VCaP (cell line): ENCODE measurements around the gene COX15.

Source experiments
- H3K27ac ChIP-seq: fragments of 450-650 bp; 2 replicates; pipeline ENCODE4 v1.5.1; 2017
- TF ChIP-seq, protein P1 (sequence below): fragments of 450-650 bp; conservative IDR thresholded peaks from 2 replicates; pipeline ENCODE4 v1.5.1; 2017; ENCODE audit warnings: mild to moderate bottlenecking, moderate library complexity

Gene COX15

DNA sequence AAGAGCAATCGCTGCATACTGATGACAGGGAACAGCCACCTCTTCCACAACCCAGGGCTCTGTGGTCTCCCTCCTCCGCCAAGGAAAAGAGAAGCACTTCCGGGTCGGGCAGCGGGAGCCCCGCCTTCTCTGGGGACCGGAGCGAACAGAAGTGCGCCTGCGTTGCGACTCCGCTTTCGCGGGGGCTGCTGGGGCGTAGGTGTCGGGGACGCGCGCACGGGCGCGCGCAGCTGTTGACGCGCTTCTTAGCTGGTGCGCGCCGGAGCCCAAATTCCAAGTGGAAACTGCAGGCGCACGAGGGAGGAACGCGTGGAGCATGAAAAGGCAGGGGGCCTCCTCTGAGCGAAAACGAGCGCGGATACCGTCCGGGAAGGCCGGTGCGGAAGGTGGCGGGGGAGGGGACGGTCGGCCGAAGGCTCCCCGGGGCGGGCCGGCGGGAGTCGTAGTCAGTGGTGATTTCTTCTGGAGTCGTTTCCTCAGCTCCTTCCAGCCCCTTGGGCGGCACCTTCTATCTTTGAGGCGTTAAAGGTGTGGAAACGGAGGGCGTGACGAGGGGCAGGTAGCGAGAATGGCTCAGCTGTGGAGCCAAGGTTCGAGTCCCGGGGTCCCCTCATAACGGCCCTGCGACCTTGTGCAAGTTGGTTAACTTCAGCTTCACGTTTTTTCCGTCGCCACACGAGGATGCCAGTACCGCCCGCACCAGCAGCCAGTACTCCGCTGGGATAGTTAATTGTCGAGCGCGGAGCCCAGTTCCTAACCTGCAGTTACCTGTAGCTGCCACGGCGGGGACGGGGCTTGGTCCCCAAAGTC, at the start of gene COX15, which contains the start of gene CUTC:
TSS of gene COX15 (minus strand) at position 95 of the 810 bp plus-strand sequence. CDS start at position 17, 78 bp downstream.
TSS of gene CUTC (plus strand) at position 202 of the 810 bp plus-strand sequence. CDS start at position 317, 115 bp downstream.
- peak within 1 kb of the TSS; percentile 87 for H3K27ac ChIP-seq
- TF ChIP-seq, protein P1, sequence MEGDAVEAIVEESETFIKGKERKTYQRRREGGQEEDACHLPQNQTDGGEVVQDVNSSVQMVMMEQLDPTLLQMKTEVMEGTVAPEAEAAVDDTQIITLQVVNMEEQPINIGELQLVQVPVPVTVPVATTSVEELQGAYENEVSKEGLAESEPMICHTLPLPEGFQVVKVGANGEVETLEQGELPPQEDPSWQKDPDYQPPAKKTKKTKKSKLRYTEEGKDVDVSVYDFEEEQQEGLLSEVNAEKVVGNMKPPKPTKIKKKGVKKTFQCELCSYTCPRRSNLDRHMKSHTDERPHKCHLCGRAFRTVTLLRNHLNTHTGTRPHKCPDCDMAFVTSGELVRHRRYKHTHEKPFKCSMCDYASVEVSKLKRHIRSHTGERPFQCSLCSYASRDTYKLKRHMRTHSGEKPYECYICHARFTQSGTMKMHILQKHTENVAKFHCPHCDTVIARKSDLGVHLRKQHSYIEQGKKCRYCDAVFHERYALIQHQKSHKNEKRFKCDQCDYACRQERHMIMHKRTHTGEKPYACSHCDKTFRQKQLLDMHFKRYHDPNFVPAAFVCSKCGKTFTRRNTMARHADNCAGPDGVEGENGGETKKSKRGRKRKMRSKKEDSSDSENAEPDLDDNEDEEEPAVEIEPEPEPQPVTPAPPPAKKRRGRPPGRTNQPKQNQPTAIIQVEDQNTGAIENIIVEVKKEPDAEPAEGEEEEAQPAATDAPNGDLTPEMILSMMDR, result peak; percentile 70; the same call in 1 of the 2 replicates

DNA sequence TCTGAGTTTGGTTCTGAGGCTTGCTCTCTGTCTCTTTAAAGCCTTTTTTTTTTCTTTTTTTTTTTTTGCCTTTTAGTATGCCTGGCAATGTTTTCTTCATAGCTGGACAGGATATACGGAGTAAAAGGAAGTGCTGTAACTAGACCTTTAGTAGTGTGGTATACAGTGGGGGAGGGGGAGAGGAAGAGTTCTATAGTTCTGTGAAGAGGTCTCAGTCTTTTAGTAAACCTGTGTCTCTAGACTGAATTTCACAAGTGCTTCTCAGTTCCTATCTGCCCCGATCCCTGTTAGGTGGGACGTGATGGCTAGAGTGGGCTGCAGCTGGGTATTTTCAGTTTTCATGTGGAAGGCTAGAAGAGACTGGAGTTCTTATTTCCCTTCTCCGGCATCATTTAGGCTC, 47.4 kb upstream of the COX15 start:
- no peak overlapping the region for H3K27ac ChIP-seq
- TF ChIP-seq, protein P1, result no peak

DNA sequence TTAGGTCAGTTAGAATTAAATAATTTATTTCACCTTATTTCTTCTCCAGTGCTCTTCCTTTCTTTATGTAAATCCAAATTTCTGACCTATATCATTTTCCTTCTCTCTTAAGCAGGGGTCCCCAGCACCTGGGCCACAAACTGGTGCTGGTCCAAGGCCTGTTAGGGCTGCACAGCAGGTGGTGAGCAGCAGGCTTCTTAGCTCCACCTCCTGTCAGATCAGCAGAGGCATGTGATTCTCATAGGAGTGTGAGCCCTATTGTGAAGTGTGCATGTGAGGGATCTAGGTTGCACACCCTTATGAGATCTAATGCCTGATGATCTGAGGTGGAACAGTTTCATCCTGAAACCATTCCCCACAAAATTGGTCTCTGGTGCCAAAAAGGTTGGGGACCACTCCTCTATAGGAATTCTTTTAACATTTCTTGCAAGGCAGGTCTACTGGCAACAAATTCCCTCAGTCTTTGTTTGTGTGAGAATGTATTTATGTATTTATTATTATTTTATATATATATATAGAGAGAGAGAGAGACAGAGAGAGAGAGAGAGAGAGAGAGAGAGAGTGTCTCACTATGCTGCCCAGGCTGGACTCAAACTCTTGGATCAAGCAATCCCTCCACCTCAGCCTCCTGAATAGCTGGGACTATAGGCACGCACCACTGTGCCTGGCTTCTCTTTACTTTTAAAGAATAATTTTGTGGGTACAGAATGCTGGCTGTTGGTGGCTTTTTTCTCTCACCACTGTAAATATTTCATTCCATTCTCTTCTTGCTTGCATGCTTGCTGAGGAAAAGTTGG, 46.2 kb upstream of the COX15 start:
- TF ChIP-seq, protein P1, result no peak
- H3K27ac ChIP-seq, result no peak overlapping the region

DNA sequence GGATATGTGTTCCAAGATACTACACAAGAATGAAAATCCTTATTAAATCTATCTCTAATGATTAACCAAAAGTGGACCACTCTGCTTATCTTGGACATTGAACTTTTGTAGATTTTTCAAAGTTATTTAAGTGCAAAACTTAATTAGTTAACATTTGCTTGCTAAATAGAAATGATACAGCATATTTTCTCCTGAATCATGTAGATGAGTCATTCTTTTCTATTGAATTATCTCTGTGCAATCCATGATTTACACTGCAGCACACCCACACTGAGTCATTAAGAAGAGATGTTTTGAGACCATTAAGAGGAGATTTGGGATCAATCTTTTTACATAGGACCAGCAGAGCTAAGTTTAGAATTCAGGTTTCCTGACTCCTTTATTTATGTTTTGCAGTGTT, 43.9 kb upstream of the COX15 start:
- no peak overlapping the region for H3K27ac ChIP-seq
- TF ChIP-seq, protein P1, result no peak

DNA sequence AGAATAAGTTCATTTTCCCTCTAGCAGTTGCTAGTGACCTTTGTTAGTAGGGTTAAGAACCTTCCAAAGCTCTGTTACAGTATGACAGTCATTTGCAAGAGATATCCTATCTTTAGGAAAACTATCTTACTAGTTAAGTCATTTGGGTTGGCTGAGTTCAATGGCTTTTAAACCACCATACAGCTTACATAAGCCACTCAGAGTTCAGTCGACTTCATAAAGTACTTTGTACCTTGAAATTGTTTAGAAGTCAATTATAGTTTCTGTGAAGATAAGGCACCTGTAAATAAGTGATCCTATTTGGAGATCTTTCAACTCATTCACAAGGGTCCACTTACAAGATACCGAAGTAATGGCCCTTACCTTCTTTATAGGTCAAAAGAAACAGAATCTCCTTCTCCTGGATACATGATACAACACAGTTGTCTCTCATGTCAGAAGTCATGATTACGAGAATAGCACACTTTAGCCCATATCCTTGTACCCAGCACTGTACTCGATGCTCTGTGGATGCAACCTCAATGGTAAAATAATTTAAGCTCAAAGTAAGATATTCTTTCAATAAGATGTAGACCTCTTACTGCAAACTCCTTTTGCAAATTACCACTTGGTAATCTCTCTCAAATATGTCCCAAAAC, 38.6 kb upstream of the COX15 start:
- no peak overlapping the region for H3K27ac ChIP-seq
- TF ChIP-seq, protein P1, result no peak

DNA sequence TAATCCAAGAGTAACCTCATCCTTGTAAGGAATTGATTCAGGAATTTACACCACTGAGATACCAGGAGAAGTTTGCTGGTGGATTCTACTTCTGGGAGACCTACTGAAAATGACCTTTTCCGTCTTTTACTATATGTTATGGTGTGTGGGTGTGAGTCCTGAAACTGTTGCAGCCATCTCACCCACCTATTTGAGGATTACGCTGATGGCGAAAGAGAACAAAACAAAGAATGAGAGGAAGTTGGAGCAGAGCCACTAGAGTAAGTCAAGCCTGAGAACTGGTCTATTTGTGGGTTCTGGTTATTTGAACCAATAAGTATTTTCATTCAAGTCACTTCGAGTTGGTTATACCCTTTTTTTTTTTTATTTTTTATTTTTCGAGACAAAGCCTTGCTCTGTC, 37.8 kb upstream of the COX15 start:
- TF ChIP-seq, protein P1, result no peak
- H3K27ac ChIP-seq, result no peak overlapping the region

DNA sequence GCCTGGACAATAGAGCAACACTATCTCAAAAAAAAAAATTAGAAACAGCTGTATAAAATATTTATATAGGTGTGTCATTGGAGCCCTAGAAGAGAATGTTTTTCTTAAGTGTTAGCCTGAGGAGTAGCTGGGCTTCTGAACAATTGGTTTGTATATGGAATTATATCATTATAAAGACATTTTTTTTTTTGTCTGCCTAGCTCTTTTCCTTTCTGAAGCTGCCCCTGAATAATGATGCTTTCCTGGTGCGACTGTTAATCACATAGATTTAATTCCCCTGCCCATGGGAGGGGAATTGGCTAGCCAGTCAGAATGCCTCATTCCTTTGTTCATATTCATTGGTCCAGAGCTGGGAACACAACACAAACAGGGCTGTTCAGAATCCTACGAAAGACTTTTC, 36.6 kb upstream of the COX15 start:
- TF ChIP-seq, protein P1, result no peak
- no peak overlapping the region for H3K27ac ChIP-seq
